ENCODE data around the gene RBM38.
A peak's percentile ranks its signal among the peaks of the same experiment; 100 is the strongest.

The RBM38 gene

DNA sequence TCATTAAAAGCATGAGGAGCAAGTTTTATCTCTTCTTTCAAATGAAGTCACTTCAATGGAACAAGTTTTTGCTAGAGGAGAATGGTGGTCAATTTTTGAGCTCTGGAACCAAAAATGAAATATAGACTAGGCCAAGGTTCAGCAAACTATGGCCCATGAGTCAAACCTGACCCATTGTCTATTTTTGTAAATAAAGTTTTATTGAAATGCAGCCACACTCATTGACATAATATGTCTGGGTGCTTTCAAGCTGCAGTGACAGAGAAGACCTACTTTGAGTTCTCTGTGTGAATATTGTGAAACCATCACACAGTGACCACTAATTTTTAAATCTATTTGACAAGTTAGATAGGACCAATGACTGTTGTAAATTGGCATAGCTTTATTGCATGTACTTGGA is 26.7 kb upstream of the RBM38 start:
- no peaks in the 10 kb centered on the region for H3K27me3 Mint-ChIP-seq
- no peak overlapping the region for H3K27ac Mint-ChIP-seq
- H3K36me3 Mint-ChIP-seq, result peaks cover 36% of the 10 kb centered on the region
- H3K4me3 Mint-ChIP-seq, result no peak overlapping the region
- no peaks in the 10 kb centered on the region for H3K9me3 Mint-ChIP-seq
- no peaks in the 10 kb centered on the region for H3K4me1 Mint-ChIP-seq
- DNase-seq, result no peak
- CTCF ChIA-PET, result no interaction called here

DNA sequence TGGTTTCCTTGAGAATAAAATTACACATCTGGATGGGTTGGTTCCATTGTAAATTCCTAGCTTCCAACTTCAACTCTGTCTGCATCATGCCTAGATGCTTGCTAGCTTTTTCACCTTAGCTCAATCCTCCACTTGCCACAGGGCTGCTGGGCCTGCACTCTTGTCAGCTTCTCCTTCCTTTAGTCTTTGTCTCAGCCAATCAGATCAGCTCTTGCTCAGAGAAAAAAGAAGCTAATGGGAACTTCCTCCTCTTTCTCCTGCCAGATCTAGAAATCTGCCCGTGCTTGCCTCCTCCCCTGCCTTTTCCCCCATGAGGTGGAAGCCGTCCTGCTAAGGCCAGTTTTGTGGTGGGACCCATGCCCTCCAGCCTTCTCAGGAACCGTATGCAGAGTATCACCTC is 21.6 kb upstream of the RBM38 start:
- Mint-ChIP-seq H3K4me3 (no peak overlapping the region), H3K36me3 (peaks cover 65% of the 10 kb centered on the region), H3K4me1 (peaks cover 12% of the 10 kb centered on the region), H3K9me3 (no peaks in the 10 kb centered on the region), H3K27me3 (no peaks in the 10 kb centered on the region), H3K27ac (no peak overlapping the region)
- CTCF ChIA-PET, result no interaction called here
- no peak for DNase-seq

DNA sequence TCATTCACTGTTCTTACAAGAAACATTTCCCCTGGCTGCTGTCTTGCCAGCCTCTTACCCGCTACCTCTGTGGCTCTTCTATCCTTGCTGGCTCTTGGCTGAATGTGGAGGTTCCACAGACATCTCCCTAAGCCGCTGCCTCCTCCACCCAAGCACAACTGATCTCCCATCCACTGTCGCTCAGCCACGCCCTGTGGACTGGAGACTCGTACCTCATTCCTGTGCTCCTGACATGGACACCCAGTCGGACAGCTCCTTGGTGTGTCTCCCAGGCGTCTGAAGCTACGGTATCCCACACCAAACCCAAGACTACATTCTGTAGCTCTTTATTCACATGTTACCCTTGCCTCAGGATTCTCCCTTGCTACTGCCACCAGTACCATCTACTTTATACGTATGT is 20.9 kb upstream of the RBM38 start:
- no peak for DNase-seq
- Mint-ChIP-seq H3K36me3 (peaks cover 70% of the 10 kb centered on the region), H3K27me3 (no peaks in the 10 kb centered on the region), H3K4me3 (no peak overlapping the region), H3K9me3 (no peaks in the 10 kb centered on the region), H3K4me1 (peaks cover 17% of the 10 kb centered on the region), H3K27ac (no peak overlapping the region)
- CTCF ChIA-PET, result no interaction called here

DNA sequence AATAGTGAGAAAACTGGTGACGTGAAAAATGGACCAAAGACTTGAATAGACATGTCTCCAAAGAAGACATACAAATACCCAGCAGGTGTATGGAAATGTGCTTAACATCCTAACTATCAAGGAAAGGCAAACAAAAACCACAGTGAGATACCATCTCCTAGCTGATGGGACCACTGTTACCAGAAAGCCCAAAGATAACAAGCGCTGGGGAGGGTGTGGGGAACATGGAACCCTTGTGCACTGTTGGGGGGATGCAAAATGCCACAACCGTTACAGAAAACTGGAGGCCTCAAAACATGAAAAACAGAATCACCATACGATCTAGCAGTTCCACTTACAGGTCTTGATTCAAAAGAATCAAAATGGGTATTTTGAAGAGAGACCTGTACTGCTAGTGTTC is 19.8 kb upstream of the RBM38 start:
- peaks cover 17% of the 10 kb centered on the region for H3K4me1 Mint-ChIP-seq
- DNase-seq, result no peak
- no peaks in the 10 kb centered on the region for H3K27me3 Mint-ChIP-seq
- no peaks in the 10 kb centered on the region for H3K9me3 Mint-ChIP-seq
- H3K27ac Mint-ChIP-seq, result no peak overlapping the region
- CTCF ChIA-PET, result no interaction called here
- H3K36me3 Mint-ChIP-seq, result peaks cover 72% of the 10 kb centered on the region
- H3K4me3 Mint-ChIP-seq, result no peak overlapping the region

DNA sequence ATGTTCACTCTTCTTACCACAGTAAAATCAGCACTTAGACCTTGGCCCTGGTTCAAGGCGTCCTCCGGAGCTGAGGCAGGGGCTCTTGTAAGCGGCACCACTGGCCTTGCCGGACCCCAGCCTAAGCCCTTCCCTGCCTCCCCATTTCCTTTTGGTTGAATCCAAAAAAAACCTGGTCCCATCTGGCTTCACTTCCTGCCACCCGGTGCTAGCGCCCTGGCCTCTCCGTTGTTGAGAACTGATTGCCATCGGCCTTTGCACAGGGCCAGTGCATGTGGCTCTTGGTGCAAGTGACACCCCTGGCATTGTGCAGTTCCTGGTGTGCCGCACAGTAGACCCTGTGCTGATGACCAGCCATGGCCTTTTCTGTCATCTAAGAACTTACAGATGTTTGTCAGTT is 19.0 kb upstream of the RBM38 start:
- CTCF ChIA-PET, result no interaction called here
- Mint-ChIP-seq H3K9me3 (no peaks in the 10 kb centered on the region), H3K27me3 (no peaks in the 10 kb centered on the region), H3K27ac (no peak overlapping the region), H3K4me1 (peaks cover 17% of the 10 kb centered on the region), H3K36me3 (peaks cover 71% of the 10 kb centered on the region), H3K4me3 (no peak overlapping the region)
- DNase-seq, result no peak

DNA sequence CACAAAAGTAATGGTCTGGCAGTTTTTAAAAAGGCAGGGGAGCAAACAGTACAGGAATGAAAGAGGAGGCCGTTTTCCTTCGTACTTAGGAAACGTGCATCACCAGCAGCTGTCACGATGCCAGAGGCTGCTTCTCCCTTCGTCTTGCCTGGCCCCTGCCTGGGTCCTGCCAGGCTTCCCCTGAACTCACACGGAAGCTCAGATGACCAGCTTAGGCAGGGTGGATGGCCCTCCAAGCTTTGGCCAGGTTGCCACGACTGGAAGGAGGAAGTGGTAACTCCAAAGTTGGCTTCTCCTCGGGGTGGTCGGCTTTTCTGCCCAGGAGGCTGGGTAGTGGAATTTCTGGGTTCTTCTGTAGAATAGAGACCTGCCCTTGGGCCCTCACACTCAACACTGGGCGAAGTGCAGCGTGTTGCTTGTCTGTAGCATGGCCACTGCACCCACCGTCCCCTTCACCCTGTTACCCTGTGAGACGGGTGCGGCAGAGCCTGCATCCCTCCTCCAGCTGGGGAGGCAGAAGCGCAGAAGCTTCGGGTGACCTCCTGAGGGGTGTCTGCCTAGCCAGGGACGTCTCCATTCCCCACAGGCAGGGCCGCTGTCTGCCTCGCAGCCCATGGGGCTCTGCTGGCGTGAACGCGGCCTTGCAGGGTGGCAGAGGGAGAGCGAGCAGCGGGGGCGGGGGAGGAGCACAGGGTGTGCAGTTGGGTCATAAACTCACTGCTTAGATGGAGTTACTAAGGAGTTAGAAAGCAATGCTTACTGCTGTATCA is 18.4 kb upstream of the RBM38 start:
- Mint-ChIP-seq H3K4me3 (no peak overlapping the region), H3K27ac (peak overlapping the region; percentile 4), H3K27me3 (no peaks in the 10 kb centered on the region), H3K36me3 (peaks cover 75% of the 10 kb centered on the region), H3K9me3 (no peaks in the 10 kb centered on the region), H3K4me1 (peaks cover 17% of the 10 kb centered on the region)
- CTCF ChIA-PET, result no interaction called here
- DNase-seq, result peak; percentile 10

DNA sequence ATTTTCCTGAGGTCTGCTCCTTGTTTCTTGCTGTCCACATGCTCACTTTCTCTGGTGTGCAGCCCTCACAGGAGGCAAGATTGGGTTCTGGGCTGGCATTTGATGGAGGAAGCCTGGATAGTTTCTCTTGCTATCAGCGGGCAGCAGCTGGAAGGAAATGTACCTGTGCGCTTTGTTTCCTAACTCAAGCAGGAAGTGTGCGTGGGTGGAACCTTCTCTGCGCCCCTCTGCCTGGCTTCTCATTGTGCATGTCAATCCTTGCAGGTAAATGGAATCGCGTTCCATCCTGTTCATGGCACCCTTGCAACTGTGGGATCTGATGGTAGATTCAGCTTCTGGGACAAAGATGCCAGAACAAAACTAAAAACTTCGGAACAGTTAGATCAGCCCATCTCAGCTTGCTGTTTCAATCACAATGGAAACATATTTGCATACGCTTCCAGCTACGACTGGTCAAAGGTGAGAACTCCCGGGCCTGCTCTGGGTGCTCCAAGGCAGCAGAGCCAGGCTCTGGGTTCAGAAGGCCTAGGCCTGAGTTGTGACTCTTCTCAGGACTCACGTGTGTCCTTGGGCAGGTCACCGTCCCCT is 16.8 kb upstream of the RBM38 start:
- Mint-ChIP-seq H3K27ac (peak overlapping the region; percentile 19), H3K9me3 (no peaks in the 10 kb centered on the region), H3K36me3 (peaks cover 72% of the 10 kb centered on the region), H3K4me1 (peaks cover 17% of the 10 kb centered on the region), H3K27me3 (no peaks in the 10 kb centered on the region), H3K4me3 (no peak overlapping the region)
- DNase-seq, result no peak
- CTCF ChIA-PET, result interaction anchor here (0.8 to 1.2 kb wide), 2 partner anchors 11 to 16 kb away, joined by 3 read pairs; no protein-coding TSS in a partner anchor

DNA sequence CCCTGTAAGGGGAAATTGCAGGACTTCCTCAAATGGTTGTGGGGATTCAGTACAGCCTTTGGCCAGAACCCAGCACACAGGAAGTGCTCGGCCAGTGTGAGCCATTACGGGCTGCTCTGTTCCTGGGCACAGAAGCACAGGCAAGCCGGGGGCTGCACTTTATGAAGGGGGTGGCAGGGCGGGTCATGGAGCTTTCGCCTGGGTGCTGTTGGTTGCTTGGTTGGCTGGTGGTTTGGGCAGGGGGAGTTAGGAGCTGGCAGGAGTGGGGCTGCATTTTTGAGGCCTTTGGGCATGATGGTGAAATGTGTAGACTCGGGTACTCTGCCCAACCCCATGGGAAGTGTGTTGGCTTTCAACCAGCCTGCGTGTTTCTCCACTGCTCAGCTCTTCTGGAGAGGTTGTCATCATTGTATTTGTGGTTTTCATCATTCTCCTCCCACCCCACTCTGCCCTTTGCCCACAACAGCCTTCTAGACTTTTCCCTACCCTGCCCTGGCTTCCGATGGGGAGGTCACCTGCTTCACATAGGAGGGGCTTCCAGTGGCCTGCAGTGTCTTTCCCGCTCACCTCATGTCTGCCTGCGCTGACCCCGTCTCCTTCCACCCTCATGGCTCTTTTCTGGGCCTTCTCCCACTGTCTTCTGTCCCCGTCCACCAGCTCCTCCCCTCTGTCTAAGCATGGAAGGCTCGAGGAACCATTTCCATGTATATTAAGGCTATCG is 16.1 kb upstream of the RBM38 start:
- no peaks in the 10 kb centered on the region for H3K27me3 Mint-ChIP-seq
- H3K4me1 Mint-ChIP-seq, result peaks cover 17% of the 10 kb centered on the region
- H3K9me3 Mint-ChIP-seq, result no peaks in the 10 kb centered on the region
- CTCF ChIA-PET, result interaction anchor here (0.8 to 1.2 kb wide), 2 partner anchors 12 to 16 kb away, joined by 3 read pairs; no protein-coding TSS in a partner anchor
- H3K27ac Mint-ChIP-seq, result no peak overlapping the region
- DNase-seq, result no peak
- peaks cover 68% of the 10 kb centered on the region for H3K36me3 Mint-ChIP-seq
- H3K4me3 Mint-ChIP-seq, result no peak overlapping the region

DNA sequence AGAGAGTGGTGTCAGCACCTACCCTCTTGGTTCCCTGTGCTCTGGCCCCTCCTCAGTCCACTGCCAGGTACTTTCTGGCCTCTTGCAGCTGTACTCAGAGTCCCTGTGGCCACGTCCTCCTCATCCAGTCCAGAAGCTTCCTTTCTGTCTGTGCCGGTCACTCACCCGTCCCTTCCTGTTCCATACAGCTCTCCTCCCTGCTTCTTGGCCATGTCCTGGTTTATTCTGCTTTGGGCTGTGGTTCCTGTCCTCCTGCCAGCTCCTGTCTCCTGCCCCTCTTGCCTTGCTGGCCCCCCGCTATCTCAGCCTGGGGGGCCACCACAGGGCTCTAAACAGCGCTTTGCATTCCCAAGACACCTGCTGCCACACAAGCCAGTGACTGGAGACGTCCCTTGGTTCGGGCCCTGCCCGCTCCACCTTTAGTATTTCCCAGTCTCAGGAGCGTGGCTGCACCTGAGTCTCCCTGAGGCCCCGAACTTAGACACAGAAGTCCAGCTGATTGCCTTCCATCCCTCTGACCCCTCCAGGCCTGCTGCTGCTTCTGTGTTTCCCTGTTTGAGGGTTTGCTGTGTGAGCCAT is 15.5 kb upstream of the RBM38 start:
- peaks cover 17% of the 10 kb centered on the region for H3K4me1 Mint-ChIP-seq
- CTCF ChIA-PET, result interaction anchor here (0.9 kb wide), 1 partner anchor 25 kb away, joined by 3 read pairs; the partner anchor contains the start of gene RAE1
- H3K27me3 Mint-ChIP-seq, result no peaks in the 10 kb centered on the region
- no peak overlapping the region for H3K4me3 Mint-ChIP-seq
- peaks cover 65% of the 10 kb centered on the region for H3K36me3 Mint-ChIP-seq
- H3K27ac Mint-ChIP-seq, result no peak overlapping the region
- DNase-seq, result no peak
- no peaks in the 10 kb centered on the region for H3K9me3 Mint-ChIP-seq

DNA sequence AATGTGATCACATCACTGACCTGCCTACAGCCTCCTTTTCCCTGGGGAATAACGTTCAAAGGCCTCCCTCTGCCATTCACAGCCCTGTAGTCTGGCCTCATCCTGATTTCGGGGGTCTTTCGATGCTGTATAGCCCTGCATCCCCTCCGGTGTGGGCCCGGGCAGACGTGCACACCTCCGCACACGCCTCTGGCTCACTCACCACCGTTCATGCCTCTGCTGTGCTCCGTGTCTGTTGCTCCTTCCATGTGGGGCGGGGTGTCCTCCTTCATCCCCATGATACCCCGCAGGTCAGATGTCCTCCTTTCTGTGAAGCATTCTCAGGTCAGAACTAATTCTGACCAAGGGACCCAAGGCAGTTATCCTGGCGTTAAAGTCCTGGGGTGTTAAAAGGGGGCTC is 13.8 kb upstream of the RBM38 start:
- DNase-seq, result no peak
- H3K9me3 Mint-ChIP-seq, result no peaks in the 10 kb centered on the region
- no peaks in the 10 kb centered on the region for H3K27me3 Mint-ChIP-seq
- peaks cover 50% of the 10 kb centered on the region for H3K36me3 Mint-ChIP-seq
- H3K27ac Mint-ChIP-seq, result peak overlapping the region; percentile 52
- CTCF ChIA-PET, result interaction anchor here (1.0 to 1.2 kb wide), 2 partner anchors 119 to 122 kb away, joined by 3 read pairs; no protein-coding TSS in a partner anchor
- peaks cover 26% of the 10 kb centered on the region for H3K4me1 Mint-ChIP-seq
- H3K4me3 Mint-ChIP-seq, result no peak overlapping the region

DNA sequence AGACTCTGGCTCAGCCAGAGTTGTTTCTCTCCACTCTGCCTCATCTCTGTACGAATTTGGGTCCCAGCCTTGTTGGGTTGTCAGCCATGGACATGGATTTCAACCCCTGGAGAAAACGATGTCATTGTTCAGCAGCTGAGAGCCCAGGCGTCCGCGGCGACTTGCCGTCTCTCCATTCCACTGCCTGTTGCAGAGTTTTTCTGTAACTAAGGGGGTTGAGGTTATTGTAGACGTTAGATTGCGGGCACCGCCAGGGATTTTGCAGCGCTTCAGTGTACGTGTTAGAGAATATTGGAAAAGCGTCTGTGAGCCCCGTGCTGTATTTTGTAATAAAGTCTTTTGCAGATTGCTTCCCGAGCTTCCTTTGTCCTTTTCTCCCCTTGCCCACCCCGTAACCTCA is 13.1 kb upstream of the RBM38 start:
- no peak overlapping the region for H3K4me3 Mint-ChIP-seq
- H3K27me3 Mint-ChIP-seq, result no peaks in the 10 kb centered on the region
- H3K4me1 Mint-ChIP-seq, result peaks cover 32% of the 10 kb centered on the region
- CTCF ChIA-PET, result interaction anchor here (1.8 to 4.2 kb wide), 2 partner anchors 57 to 118 kb away, joined by 8 to 24 read pairs; no protein-coding TSS in a partner anchor
- no peak overlapping the region for H3K27ac Mint-ChIP-seq
- H3K9me3 Mint-ChIP-seq, result no peaks in the 10 kb centered on the region
- DNase-seq, result peak; percentile 1
- peaks cover 52% of the 10 kb centered on the region for H3K36me3 Mint-ChIP-seq

DNA sequence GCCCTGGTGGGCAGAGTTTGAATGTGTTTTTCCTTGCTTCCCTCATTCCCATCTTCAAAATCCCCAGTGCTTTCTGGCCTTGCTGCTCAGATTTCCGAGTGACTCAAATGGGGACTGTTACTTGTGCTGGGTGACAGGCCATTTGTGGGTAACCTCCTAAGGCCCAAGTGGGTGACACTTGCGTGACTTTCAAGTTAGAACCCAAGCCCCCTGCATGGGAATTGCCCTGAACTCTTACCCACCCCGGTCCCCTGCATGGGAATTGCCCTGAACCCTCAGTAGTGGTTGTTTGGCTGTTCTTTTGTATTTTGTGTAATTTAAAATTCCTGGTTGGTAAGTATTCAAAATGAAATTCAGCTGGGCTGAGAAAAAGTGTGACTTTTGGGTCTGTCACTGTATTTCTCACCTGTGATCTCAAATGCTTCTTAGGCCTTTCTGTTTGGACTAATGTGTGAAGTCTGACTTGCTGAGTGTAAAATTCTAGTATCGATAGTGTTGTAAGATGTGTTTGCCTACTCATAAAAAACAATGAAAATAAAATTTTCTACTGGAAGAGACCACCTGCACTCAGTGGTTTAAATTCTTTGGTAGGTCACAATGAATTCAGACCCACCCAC is 12.4 kb upstream of the RBM38 start:
- Mint-ChIP-seq H3K27ac (no peak overlapping the region), H3K4me3 (no peak overlapping the region), H3K4me1 (peaks cover 32% of the 10 kb centered on the region), H3K27me3 (no peaks in the 10 kb centered on the region), H3K9me3 (no peaks in the 10 kb centered on the region), H3K36me3 (peaks cover 47% of the 10 kb centered on the region)
- CTCF ChIA-PET, result interaction anchor here (0.7 to 4.2 kb wide), 6 partner anchors 12 to 117 kb away, joined by 3 to 24 read pairs (median 5); no protein-coding TSS in a partner anchor
- peak; percentile 15 for DNase-seq

DNA sequence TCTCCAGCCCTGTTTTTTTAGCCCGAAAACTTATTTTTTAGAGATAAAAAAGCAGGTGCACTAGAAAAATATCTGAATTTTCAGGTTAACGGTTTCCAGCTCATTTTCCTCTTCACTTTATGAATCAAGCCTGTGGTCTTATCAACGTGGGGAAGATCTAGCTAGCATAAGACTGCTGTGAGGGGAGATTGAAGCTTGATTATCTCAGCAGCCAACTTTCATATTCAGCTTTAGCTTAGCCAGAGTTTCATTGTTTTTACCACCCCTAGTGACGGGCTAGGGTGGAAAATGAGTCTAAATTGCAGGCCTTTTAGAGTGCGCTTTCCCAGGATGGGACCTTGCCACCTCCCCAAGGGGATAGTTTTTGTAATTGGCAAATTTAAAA is 11.9 kb upstream of the RBM38 start:
- no peak for DNase-seq
- H3K27ac Mint-ChIP-seq, result no peak overlapping the region
- peaks cover 46% of the 10 kb centered on the region for H3K36me3 Mint-ChIP-seq
- H3K4me1 Mint-ChIP-seq, result peaks cover 29% of the 10 kb centered on the region
- H3K27me3 Mint-ChIP-seq, result no peaks in the 10 kb centered on the region
- CTCF ChIA-PET, result interaction anchor here (0.7 to 4.2 kb wide), 8 partner anchors 11 to 116 kb away, joined by 3 to 25 read pairs (median 5); no protein-coding TSS in a partner anchor
- H3K4me3 Mint-ChIP-seq, result no peak overlapping the region
- H3K9me3 Mint-ChIP-seq, result no peaks in the 10 kb centered on the region
